ENCODE measurements around the gene MOB1A. TPM values are rescaled to one million over a fixed set of nuclear protein-coding genes. Genes with fewer than 3 reads are reported as not detected.
A peak's percentile ranks its signal among the peaks of the same experiment; 100 is the strongest.

MOB1A gene
- total and polyA plus RNA-seq, 2 of the 8 experiments (the other 6 are each of a cell fraction or from before 2014, with no cell fraction given) = 21.6 to 91.7 TPM

DNA sequence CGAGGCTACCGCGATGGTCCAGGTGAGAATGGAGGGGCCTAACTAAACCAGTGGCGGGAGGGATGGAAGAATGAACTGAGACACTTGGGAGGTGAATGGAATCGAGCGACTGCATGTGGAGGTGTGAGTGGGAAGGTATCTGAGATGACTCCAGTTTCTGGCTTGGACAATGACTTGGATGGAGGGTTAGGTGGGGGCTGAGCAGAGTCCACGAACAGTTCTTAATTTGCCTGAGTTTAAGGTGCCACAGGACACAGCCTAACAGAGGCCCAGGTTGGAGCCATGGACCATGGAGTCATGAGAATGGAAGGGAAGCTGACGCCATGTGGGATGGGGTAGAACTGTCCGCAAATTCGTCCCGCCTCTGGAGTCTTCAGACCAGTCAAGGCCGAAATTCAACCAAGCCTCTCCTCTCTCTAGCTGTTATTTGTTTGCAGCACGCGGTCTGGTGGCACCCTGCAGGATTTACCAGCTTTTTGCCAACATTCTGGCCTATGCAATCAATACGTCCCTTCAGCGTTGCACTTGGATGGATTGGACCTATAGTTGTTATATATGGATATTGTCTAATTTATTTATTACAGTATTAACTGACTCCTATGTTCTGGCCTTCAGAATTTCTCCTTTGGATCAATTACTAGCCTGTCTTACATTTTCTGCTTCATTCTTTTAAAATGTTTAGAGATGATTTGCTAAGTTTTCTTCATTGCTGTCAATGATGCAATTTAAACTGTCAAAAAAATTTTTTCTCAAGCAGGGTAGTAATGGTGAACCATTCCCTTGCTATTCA lies 30.0 kb downstream of the MOB1A start:
- Histone ChIP-seq H3K4me1 (replicated peaks in 1 of 4; ENCODE audit: control insufficient read depth in 3 of 4, insufficient read depth in 4 of 4, low read length in 3 of 4) (peaks cover 0 to 8% (median 2%) of the 10 kb centered on the region in 4 experiments; a peak in 4 of 7 replicates), H3K27ac (ENCODE audit: low read depth, low read length) (peak overlapping the region; percentile 35; the same call in 1 of the 2 replicates), H2BK12ac (ENCODE audit: low read depth, low read length) (peak overlapping the region; percentile 70; the same call in 1 of the 2 replicates), H3K4me3 (ENCODE audit: extremely low read depth in 1 of 4, insufficient read depth in 2 of 4, low read depth in 3 of 4, low read length in 4 of 4) (peak overlapping the region; percentile 68 to 93 (median 72)), H2BK5ac (ENCODE audit: low read depth, low read length) (peak overlapping the region; percentile 86; the same call in 1 of the 2 replicates), H3K56ac (replicated peaks; ENCODE audit: insufficient read length, low read depth, low read length) (no peak overlapping the region), H3K36me3 (ENCODE audit: control insufficient read depth in 2 of 4, insufficient read depth in 4 of 4, low read length in 3 of 4) (peaks cover 0 to 25% (median 3%) of the 10 kb centered on the region in 4 experiments; a peak in 3 of 8 replicates), H3K18ac (ENCODE audit: extremely low read depth, low read length) (peak overlapping the region; percentile 66), H4K91ac (replicated peaks; ENCODE audit: insufficient read length, low read length) (peak overlapping the region; percentile 25), H2AFZ (ENCODE audit: low read length) (peak overlapping the region; percentile 90), H3K23ac (ENCODE audit: insufficient read length) (no peak overlapping the region), H2BK20ac (ENCODE audit: low read length) (no peak overlapping the region; the same call in 1 of the 2 replicates), H3K27me3 (replicated peaks in 1 of 4; ENCODE audit: control insufficient read depth in 3 of 4, extremely low read depth in 1 of 4, insufficient read depth in 3 of 4, low read length in 3 of 4) (no peaks in the 10 kb centered on the region), H3K79me2 (ENCODE audit: control insufficient read depth in 1 of 2, insufficient read depth in 2 of 2, low read length in 2 of 2) (peaks cover 0 to 10% of the 10 kb centered on the region in 2 experiments; a peak in 2 of 4 replicates), H3K4ac (replicated peaks; ENCODE audit: insufficient read length, low read depth, low read length) (peak overlapping the region; percentile 30), H4K8ac (ENCODE audit: extremely low read depth, insufficient read depth, low read length) (peak overlapping the region; percentile 75; the same call in 1 of the 2 replicates), H3K9ac (replicated peaks in 1 of 4; ENCODE audit: extremely low read depth in 1 of 4, low read depth in 3 of 4, low read length in 3 of 4) (peak overlapping the region in 3 of 4 experiments; percentile 75 to 80 (median 75); a peak in 6 of 7 replicates), H3K4me2 (ENCODE audit: insufficient read depth in 1 of 2, low read depth in 2 of 2, low read length in 2 of 2) (peak overlapping the region; percentile 85 to 89), H2BK120ac (replicated peaks; ENCODE audit: low read depth, low read length) (no peak overlapping the region), H2AK5ac (ENCODE audit: low read depth, low read length) (peak overlapping the region; percentile 41; the same call in 1 of the 2 replicates), H2BK15ac (ENCODE audit: low read length) (no peak overlapping the region), H3K9me3 (ENCODE audit: insufficient read depth in 2 of 2, low read depth in 1 of 2, low read length in 1 of 2) (no peaks in the 10 kb centered on the region), H3K79me1 (ENCODE audit: low read depth, low read length) (peaks cover 3% of the 10 kb centered on the region; the same call in 1 of the 2 replicates), H3K23me2 (ENCODE audit: low read depth, low read length) (peaks cover 15% of the 10 kb centered on the region; the same call in 1 of the 2 replicates), H3K14ac (ENCODE audit: insufficient read length) (no peak overlapping the region), H4K20me1 (replicated peaks in 1 of 2; ENCODE audit: control insufficient read depth in 1 of 2, insufficient read depth in 2 of 2, low read length in 2 of 2) (peaks cover 0 to 5% of the 10 kb centered on the region in 2 experiments), H4K5ac (ENCODE audit: insufficient read length, low read depth, low read length) (no peak overlapping the region)
- TF ChIP-seq, protein P1, sequence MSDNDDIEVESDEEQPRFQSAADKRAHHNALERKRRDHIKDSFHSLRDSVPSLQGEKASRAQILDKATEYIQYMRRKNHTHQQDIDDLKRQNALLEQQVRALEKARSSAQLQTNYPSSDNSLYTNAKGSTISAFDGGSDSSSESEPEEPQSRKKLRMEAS (IDR thresholded peaks at IDR 0.05) = peak; percentile 36; the same call in 1 of the 2 replicates
- TF ChIP-seq POLR2A (IDR thresholded peaks at IDR 0.05; ENCODE audit: control extremely low read depth in 1 of 2, low read depth in 2 of 2, low read length in 2 of 2) = peak; percentile 18 to 24; a peak in 1 of 3 replicates
- no peak for TF ChIP-seq CBX5 (IDR thresholded peaks at IDR 0.05; ENCODE audit: low read depth, low read length)
- peak; percentile 15; the same call in 1 of the 2 replicates for TF ChIP-seq TAF1 (IDR thresholded peaks at IDR 0.05; ENCODE audit: low read depth, low read length)
- no peak for DNase-seq (ENCODE audit: low read depth in 1 of 2, low spot score in 2 of 2)
- ChIA-PET CTCF (ENCODE audit: partially characterized antibody) (interaction anchor here (0.7 to 7.3 kb wide), 10 partner anchors 10 to 325 kb away, joined by 3 to 48 read pairs (median 6); partner anchors contain the start of gene MTHFD2), POLR2A (ENCODE audit: partially characterized antibody) (interaction anchor here (0.6 to 68.3 kb wide), 23 partner anchors 10 to 428 kb away, joined by 3 to 2699 read pairs (median 4); partner anchors contain the start of genes MOB1A, MTHFD2, STAMBP and TET3)
- WGBS, 2 experiments (ENCODE audit: extremely low coverage in 1 of 2, insufficient coverage in 1 of 2, insufficient read length in 1 of 2, insufficient replicate concordance in 2 of 2, low coverage in 1 of 2, low lambda C conversion rate in 2 of 2, missing lambda C conversion rate in 1 of 2) = 30% methylated on average over 16 of the region's 16 CpGs; no CpG with 5 or more reads in 1 of the 2 experiments
- no peak for FAIRE-seq

All from H1 (cell line).